NCI-H1930 (cell line): Measurements from ENCODE around the gene FRG2.
"Not testable (repeated sequence)": the region's sequence is repeated elsewhere in the genome, so short reads cannot be mapped to it uniquely, and the experiment has no call there.

Experiments
- DNase-seq, 2 experiments: peaks; one replicate each; lab custom pipeline; 2025; lab: John Stamatoyannopoulos, UW

Gene FRG2

GRCh38 chr4:190016369-190017289 lies 10.4 kb downstream of the FRG2 start:
- no peak for DNase-seq

- DNase-seq, result no peak
Measured at GRCh38 chr4:190015538-190016368, 11.3 kb downstream of the FRG2 start.

- DNase-seq, result no peak
Measured at GRCh38 chr4:190014771-190015537, 12.1 kb downstream of the FRG2 start.

- not testable (repeated sequence) for DNase-seq
Measured at GRCh38 chr4:189989941-189990340, 37.1 kb downstream of the FRG2 start.

- DNase-seq, result no peak
Measured at GRCh38 chr4:189988877-189989431, 38.1 kb downstream of the FRG2 start.

GRCh38 chr4:189985651-189986243 lies 41.3 kb downstream of the FRG2 start:
- not testable (repeated sequence) for DNase-seq

GRCh38 chr4:189984661-189985060 lies 42.4 kb downstream of the FRG2 start:
- DNase-seq, result not testable (repeated sequence)

GRCh38 chr4:189983916-189984526 lies 43.0 kb downstream of the FRG2 start:
- DNase-seq, result not testable (repeated sequence)

GRCh38 chr4:189981970-189982369 lies 45.1 kb downstream of the FRG2 start:
- DNase-seq, result no peak

GRCh38 chr4:189980292-189980691 lies 46.8 kb downstream of the FRG2 start:
- not testable (repeated sequence) for DNase-seq

GRCh38 chr4:189979196-189980047 lies 47.6 kb downstream of the FRG2 start:
- DNase-seq, result no peak
